ENCODE measurements around the gene UBQLN3.

Gene UBQLN3

DNA sequence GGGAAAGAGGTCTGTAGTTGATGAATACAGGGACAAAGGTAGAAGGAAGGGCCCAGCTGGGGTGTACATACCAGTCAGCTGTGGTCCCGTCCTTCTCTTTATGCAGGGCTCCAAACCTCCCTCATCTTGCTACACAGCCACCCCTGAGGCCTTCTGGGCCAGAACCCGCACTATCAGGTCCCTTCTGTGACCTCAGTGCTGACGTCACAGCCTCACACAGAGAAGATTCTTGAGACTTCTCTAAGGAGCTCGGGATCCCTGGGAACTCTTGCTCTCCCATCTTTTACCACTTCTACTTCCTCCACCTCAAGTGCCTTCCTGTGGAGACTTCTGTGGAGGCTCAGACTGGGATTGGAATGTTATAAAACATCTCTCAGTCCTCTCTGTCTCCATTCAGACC is at the start of gene UBQLN3:
Gene UBQLN3, minus strand, starts transcription at position 155 of the 400 bp plus-strand sequence. CDS start 399 bp downstream, outside the sequence.
- in situ Hi-C loops (cut with MboI; ENCODE audit: low sequenced_read_pairs): no loop called here

DNA sequence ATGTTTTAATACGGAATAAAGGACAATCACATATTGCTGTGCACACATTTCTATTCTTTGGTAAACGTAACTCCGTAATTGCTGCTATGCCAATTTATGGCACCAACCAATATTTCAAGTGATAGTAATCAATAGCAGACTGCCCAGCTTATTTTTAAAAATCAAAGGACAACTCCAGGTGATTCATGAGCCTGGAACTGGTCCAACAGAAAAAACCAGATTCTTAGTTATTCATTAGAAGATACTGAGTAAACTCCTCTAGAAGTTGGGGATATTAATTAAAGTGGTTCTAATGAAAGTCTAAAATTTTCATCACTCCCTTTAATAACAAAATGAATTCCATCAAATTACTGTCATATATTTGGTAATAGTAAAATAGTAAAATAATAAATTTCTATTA is 48.0 kb upstream of the UBQLN3 start:
- in situ Hi-C loops (cut with MboI; ENCODE audit: low sequenced_read_pairs): no loop called here

DNA sequence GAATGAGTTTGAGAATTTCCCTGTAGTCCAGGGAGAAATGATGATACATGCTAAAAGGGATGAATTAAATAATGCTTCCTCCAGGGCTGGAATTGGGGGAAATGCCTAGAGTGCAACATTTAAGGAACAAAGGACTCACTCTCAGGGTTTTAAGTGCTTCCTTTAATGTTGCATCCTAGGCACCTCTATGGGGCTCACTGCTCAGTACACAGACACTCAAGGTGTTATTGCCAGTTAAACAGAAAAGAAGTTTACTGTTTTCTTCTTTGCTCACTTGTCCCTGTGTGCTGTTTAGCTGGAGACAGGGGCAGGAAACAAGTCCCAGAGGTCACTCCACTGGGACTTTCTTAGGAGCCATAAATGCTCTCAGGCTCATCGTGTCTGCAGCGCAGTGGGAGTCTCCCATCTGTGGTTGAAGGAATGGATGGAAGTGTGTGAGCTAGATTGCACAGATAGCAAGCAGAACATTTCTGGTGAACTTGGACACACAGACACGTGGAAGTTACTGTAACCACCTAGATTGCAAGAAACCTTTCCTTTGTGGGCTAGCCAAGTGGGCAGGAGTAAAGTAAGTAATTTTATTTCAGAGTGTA is 46.9 kb upstream of the UBQLN3 start:
- in situ Hi-C loops (cut with MboI; ENCODE audit: low sequenced_read_pairs): no loop called here

DNA sequence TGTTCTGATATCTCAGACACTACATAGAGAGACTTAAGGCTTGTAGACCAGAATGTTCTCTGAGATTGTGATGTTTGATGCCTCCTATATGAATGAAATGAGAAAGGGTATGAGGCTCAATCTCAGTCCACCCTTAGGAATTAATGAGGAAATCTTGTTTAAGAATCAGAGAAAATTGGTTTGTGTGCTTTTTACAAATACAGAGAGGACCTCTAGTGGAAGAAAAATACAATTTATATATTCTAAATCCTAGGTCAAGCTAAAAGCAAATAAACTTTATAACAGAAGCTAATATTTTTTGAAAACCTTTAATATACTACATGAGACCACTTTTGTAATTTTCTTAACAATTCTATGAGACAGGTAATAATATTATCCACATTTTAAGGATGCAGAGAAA is 43.6 kb upstream of the UBQLN3 start:
- in situ Hi-C loops (cut with MboI; ENCODE audit: low sequenced_read_pairs): no loop called here

DNA sequence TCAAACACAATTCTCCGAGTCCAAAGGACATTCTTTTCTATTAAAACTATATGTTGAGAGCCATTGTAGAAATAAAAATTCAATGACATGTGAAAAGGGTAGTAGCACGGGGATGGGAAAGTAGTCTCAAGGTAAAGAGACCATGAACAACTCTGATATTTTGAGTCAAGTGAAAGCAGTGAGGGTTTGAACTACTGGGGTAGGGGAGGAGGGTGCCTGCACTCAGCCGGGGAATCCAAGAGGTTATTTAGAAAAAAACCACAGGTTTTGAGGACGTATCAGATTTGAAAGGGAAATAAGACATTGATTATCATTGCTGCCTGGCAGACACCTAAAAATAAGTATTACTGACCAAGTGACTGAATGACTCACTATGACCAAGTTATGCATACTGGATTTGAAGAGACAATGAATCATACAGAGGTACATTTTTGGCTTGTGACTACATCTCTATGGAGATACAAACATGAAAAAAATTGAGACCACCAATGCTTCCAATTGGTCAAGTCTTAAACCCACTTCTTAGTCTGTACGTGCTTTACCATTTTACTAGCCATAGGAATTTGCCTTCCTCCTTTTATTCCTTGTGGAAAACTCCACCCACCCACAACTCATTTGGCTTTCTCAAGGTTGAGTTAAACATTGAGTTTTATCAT is 40.8 kb upstream of the UBQLN3 start:
- in situ Hi-C loops (cut with MboI; ENCODE audit: low sequenced_read_pairs): no loop called here

DNA sequence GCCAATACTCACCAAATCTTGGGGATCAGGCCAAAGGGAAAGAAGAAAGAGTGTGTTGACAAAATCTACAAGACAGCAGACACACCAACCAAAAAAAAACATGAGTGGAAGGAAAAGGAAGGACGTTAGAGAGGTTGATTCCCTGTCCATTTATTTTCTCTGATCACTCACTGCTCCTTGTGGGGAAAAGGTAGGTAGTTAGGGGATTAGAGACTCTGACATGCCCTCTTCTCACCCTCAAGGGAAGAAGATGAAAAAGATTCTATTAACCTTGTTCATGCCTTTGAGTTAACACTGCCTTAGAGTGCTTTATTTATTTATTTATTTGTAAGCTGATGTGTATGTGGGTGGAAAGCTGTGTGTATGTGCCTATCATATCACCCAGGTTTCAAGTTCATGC is 38.7 kb upstream of the UBQLN3 start, which contains the start of gene OR52H1:
Gene OR52H1, minus strand, starts transcription at position 101 of the 400 bp plus-strand sequence. CDS start 3,035 bp downstream, outside the sequence.
- in situ Hi-C loops (cut with MboI; ENCODE audit: low sequenced_read_pairs): no loop called here

DNA sequence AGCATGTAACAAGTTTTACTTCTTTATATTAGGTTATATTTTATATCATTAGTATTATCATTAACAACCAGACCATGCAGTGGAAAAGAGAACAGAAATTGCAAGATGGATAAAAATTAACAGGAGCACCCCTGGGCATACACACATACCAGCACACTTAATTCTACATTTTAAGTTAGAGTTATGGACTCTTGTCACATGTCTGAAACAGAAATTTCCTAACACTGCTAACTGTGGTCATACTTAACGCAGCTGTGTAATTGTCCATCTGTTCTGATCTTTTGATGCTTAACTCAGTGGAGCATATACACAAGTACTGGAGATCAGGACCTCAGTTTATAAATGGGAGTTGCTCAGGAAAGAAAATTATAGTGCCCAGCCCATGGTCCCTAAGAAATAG is 38.2 kb upstream of the UBQLN3 start:
- in situ Hi-C loops (cut with MboI; ENCODE audit: low sequenced_read_pairs): no loop called here

DNA sequence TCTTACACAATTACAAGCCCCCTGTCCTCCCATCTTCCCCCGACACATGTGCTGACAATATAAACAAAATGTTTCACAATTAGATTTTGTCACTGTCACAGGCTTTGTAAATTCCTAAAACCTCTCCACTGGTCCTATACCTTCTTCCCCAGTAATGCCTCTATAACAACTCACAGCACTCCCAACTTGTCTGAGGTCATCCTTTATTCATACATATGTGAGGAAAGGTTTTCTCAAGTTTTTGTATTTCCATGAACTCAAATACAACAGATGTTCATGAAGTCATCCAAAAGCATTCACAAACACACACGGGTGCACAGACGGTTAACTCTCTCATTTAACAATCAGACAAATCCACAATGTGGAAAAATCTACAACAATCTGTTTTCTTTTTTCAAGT is 36.7 kb upstream of the UBQLN3 start:
- in situ Hi-C loops (cut with MboI; ENCODE audit: low sequenced_read_pairs): no loop called here

DNA sequence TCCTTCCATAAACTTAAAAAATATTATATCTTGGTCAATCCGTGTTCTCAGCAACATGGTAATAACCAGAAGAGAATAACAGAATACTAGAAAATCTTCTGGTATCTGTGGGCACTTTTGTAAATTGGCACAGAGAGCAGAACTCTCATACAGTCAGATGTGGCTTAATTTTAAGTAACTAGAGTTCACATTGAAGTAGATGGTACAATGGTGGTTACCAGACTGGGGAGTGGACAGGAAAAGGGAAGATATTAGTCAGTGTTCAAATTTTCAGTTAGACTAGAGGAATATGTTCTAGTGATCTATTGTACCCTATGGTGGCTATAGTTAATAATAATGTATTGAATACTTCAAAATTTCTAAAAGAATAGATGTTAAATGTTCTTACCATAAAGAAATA is 31.7 kb upstream of the UBQLN3 start:
- in situ Hi-C loops (cut with MboI; ENCODE audit: low sequenced_read_pairs): no loop called here

DNA sequence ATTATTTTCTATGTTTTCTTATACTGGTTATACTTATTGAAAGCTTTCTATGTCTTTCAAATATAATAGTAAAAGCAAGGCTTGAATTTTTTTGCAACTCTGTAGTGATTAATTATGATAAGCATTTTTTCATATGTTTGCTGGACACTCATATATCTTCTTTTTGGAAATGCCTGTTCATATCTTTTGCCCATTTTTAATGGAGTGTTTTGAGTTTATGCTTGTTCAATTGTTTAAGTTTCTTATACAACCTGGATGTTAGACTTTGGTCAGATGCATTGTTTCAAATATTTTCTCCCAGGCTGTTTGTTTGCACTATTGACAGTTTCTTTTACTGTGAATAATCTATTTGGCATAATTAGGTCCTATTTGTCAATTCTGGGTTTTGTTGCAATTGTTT is 26.7 kb upstream of the UBQLN3 start:
- in situ Hi-C loops (cut with MboI; ENCODE audit: low sequenced_read_pairs): no loop called here

DNA sequence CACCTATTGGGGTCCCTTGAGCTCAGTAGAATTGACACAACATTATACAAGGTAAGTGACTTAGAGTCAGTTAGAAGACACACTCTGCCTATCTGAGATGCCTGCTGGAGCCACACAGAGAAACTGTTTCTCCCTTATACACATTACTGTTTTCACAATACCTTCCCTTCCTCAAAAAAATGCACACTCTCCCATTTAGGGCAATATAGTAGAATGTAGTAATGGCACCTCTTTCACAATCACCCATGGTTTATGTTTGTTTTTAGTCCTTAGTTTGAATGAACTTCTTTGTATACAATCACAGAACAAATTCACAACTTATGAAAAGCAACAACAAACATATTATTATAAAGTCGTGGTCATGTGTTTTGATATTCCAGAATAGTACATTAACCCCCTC is 24.3 kb upstream of the UBQLN3 start:
- in situ Hi-C loops (cut with MboI; ENCODE audit: low sequenced_read_pairs): no loop called here

DNA sequence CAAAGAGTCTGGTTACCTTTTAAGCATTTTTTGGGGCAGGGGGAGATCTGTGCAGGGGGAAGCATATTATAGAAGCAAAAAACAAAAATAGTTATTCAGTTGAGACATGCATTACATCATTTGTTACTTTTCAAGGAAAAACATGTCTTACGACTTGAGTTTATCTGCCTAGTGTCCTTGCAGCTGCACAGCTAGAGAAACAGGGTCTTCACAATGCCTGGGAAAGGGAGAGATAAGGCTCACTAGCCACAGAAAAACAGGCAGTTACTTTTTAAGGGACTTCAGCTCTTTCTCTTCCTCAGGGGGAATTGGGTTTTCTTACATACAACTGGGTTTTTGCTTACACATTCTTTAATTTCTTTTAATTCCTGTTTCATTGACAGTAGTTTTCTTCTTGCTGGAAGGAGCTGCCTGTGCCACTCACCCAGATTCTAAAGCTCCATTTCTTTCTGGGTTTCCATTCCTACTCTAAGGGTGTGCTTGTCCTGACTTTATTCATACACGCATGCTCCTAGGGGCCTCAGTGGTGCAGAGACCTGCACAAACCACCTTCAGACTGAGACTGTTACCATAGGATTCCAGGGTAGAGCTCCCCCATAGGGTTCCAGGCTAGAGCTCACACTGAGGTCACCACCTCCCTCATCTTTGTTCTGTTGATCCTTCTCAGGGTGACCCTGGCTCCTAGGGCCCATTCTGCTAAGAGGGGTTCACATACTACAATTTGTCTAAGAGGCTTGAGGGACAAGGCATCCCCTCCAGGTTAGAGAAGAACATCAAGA is 21.5 kb upstream of the UBQLN3 start:
- in situ Hi-C loops (cut with MboI; ENCODE audit: low sequenced_read_pairs): no loop called here

DNA sequence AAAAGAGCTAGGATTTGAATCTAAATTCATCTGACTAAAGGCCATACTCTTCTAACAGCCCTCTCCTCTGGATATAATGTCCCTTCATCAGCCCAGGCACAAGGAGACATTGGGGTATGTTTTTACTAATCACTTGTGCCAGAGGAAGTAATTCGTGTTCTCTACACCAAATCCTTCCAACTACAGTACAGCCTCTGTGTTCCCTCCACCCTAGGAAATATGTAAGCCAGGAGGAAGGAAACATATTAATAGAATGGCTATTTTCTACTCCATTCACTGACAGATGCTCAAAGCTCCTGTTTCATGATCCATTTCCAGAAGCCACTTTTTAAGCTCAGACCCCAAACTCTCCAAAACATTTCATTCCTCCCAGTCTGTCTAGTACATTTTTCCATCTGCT is 18.7 kb upstream of the UBQLN3 start:
- in situ Hi-C loops (cut with MboI; ENCODE audit: low sequenced_read_pairs): no loop called here

DNA sequence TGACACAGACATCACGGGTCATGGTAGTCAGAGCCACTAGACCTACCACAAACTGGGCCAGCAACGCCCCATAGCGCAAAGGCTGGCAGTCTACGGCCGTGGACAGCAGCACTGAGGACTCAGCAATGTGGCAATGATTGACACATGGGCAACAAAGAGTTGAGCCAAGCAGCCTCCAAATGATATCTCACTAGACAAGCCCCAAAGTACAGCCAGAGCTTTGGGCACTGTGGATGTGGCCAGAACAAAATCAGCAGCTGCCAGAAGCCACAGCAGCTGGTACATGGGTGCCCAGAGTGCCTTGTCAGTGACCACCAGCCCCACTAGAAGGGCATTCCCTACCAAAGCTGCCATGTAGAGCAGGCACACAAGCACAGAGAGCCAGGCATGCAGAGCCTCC is 18.0 kb upstream of the UBQLN3 start:
- in situ Hi-C loops (cut with MboI; ENCODE audit: low sequenced_read_pairs): no loop called here

DNA sequence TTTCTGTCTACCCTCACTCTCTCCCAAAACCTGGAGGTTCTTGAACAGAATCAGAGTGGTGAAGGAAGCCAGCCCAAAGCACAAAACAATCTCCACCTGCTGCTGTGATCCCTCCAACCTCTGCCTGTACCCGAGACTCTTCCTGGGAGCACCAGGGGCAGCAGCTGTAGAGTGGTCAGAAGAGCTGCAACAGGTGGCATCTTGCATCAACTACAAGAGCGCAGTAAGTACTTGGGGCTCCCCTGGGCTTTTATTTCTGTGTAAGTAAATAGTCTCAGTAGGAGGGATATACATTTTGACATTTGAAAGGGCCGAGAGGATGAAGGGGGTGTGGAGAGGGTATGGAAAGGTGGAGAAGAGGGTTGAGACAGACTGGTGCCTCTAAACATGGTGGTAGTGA is 15.0 kb upstream of the UBQLN3 start:
- in situ Hi-C loops (cut with MboI; ENCODE audit: low sequenced_read_pairs): no loop called here

DNA sequence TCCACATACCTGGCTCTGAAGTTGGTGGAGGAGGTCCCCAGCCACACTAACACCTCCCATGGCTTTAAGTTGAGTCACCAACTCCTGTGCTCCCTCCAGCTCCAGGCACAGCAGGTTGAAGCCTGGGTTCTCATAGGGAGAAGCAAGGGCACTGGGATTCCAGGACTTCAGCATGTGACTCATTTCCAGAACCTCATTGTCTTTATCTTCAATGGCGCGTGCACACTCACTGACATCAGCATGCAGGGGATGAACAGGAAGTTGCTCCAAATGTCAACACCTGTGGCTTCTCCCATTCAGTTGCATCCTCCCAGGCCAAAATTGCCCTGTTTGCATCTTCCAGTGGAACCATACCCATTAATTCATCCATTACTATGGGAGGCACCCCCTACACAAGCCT is 12.6 kb upstream of the UBQLN3 start:
- in situ Hi-C loops (cut with MboI; ENCODE audit: low sequenced_read_pairs): no loop called here

DNA sequence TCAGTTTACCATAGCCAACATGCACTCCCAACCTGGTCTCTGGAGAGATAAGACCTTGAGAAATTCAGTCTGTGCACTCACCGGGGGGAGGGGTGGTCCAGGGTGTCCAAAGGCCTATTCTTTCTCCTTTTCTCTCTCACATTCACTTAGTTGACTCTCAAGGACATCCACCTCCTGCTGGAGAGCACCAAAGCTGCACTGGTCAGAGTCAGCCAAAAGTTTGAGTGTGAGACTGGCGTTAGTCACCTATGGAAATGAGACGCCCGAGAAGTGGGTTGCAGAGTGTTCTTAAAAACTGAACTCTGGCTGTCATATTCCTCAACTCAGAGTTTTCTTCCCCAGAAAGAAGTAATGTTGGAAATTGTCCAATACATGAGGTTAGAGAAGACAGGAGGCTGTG is 11.8 kb upstream of the UBQLN3 start:
- in situ Hi-C loops (cut with MboI; ENCODE audit: low sequenced_read_pairs): no loop called here

DNA sequence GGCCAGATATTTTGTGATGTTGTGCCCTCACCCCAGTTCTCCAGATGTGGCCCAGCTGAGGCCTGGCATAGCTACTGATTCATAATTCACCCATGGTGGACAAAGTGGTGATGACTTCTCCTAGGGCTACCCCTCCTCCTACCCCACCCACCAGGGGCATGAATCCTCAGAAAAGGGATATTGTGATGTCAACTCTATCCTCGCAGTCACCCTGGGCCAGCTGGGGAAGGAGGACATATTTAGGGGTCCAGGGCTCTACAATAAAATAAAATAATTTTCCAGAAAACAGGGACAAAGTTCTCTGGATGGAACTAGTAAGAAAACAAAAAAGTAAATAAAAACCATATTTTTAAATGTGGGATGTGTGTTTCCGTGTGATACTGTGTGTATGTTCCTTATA is 6.8 kb upstream of the UBQLN3 start, which contains the start of gene UBQLNL:
Gene UBQLNL, minus strand, starts transcription at position 101 of the 400 bp plus-strand sequence. CDS start 258 bp downstream, outside the sequence.
- in situ Hi-C loops (cut with MboI; ENCODE audit: low sequenced_read_pairs): no loop called here

DNA sequence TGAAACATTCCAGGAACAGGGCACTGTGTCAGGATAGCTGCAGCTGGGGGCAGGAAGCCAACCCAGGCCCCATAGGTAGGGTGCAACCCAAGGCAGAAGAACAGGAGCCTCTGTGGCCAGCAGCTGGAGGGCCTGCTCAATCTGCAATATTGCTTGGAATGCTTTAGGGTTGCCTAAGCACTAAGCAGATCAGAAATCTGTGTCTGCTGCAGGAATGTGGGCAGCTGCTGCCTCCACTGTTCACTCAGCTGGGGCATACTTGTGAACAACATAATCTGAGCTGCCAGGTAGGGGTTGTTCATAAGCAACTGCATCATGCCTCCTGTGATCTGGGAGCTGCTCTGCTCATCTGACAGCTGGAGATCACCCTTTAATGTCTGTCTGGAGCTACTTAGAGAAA is 5.1 kb upstream of the UBQLN3 start:
- in situ Hi-C loops (cut with MboI; ENCODE audit: low sequenced_read_pairs): no loop called here

DNA sequence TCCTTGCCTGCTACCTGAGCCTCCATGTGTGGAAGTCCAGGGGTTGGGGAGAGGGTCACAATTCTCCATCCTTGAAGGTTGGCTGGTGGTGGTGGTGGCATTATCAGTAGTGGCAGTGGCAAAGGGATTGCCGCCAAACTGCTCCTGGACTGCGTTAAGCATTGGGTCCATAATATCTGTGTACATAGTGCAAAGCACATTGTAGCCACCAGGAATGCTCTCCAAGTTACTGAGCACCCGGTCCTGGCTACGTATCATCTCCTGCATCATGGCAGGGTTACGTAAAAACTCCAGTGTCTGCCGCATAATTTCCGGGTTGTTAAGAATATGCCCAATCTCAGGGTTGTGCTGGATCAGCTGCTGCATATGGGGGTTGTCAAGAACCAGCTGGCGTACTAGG is 1.2 kb downstream of the UBQLN3 start:
- in situ Hi-C loops (cut with MboI; ENCODE audit: low sequenced_read_pairs): no loop called here

DNA sequence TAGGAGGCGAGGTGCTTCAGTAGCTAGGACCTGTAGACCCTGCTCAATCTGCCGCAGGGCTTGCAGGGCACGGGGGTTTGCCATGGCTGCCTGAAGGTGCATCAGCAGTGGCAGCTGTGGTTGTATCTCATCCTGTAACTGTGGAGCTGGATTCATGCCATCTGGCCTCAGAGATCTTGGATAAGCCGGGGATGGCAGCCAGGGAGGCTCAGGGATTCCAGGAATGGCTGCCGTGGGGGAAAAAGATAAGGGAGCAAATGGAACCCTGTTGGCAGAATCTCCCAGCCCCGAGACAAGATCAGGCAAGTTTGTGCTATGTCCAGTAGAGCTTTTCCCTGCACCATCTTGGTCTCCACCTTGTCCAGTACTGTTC is 1.8 kb downstream of the UBQLN3 start:
- in situ Hi-C loops (cut with MboI; ENCODE audit: low sequenced_read_pairs): no loop called here
